GM18873 (cell line): Measurements from ENCODE around the gene AURKAIP1.

ENCODE experiments used
- ATAC-seq: cut with Tn5 transposase; IDR thresholded peaks from one replicate; pipeline ENCODE4 v1.9.1; 2021; ENCODE audit warnings: mild to moderate bottlenecking, moderate library complexity, moderate number of reproducible peaks; ENCODE audit not compliant: unreplicated experiment, low FRiP score

Gene AURKAIP1

DNA sequence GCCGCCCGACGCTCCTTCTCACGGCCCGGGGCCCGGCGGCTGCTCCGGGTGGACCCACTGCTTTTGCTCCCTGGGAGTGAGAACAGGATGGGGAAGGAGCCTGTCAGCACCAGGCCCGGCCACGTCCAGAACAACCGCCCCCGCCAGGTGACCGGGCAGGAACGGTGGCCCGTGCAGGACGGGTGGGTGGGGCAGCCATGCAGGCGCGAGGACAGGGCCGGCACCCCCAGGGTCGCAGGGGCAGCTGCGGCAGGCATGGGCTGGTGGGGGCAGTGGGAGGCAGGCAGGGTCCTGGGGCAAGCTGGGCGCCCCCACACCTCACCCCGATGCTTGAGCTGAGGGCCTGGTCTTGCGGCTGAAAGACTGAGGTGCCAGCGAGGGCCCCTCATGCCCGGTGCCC is 38.6 kb downstream of the AURKAIP1 start:
- ATAC-seq = no peak

DNA sequence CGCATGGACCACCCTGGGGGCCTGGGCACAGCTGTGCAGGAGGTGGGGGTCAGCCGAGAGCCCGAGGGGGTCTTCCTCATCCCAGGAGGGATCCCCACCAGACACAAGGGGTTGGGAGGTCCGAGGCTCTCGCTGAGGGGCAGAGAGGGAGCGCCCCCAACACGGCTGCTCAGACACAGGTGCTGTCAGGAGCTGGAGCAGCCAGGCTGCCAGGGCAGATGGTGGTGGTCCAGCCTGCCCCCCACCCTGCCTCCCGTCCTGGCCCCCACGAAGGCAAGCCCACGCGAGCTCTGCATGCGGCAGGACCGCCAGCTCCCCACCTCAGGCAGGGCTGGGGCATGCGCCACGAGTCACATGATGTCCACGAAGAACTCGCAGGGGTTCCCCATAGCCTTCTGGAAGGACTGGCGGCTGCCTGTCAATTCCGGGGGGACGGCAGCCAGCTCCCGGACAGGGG is 39.2 kb downstream of the AURKAIP1 start:
- no peak for ATAC-seq

- no peak for ATAC-seq
These were observed 39.7 kb downstream of the AURKAIP1 start for GRCh38 chr1:1335283-1335682.

- ATAC-seq = no peak
These were observed 40.2 kb downstream of the AURKAIP1 start for GRCh38 chr1:1334835-1335234.

DNA sequence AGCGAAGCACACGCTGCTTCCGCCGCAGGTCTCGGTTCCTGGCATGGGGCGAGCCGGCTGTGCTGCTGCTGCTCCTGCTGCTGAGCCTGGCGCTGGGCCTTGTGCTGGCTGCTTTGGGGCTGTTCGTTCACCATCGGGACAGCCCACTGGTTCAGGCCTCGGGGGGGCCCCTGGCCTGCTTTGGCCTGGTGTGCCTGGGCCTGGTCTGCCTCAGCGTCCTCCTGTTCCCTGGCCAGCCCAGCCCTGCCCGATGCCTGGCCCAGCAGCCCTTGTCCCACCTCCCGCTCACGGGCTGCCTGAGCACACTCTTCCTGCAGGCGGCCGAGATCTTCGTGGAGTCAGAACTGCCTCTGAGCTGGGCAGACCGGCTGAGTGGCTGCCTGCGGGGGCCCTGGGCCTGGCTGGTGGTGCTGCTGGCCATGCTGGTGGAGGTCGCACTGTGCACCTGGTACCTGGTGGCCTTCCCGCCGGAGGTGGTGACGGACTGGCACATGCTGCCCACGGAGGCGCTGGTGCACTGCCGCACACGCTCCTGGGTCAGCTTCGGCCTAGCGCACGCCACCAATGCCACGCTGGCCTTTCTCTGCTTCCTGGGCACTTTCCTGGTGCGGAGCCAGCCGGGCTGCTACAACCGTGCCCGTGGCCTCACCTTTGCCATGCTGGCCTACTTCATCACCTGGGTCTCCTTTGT is 41.3 kb downstream of the AURKAIP1 start:
- ATAC-seq = no peak

GRCh38 chr1:1332774-1333480 is 42.1 kb downstream of the AURKAIP1 start:
- no peak for ATAC-seq

DNA sequence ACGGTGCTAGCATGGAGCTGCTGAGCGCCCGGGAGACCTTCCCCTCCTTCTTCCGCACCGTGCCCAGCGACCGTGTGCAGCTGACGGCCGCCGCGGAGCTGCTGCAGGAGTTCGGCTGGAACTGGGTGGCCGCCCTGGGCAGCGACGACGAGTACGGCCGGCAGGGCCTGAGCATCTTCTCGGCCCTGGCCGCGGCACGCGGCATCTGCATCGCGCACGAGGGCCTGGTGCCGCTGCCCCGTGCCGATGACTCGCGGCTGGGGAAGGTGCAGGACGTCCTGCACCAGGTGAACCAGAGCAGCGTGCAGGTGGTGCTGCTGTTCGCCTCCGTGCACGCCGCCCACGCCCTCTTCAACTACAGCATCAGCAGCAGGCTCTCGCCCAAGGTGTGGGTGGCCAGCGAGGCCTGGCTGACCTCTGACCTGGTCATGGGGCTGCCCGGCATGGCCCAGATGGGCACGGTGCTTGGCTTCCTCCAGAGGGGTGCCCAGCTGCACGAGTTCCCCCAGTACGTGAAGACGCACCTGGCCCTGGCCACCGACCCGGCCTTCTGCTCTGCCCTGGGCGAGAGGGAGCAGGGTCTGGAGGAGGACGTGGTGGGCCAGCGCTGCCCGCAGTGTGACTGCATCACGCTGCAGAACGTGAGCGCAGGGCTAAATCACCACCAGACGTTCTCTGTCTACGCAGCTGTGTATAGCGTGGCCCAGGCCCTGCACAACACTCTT is 42.8 kb downstream of the AURKAIP1 start:
- no peak for ATAC-seq

GRCh38 chr1:1331068-1331965 is 43.7 kb downstream of the AURKAIP1 start, which contains the start of gene TAS1R3:
TAS1R3 (plus strand) TSS chr1:1331280; CDS start chr1:1331346, 66 bp downstream.
- no peak for ATAC-seq

- ATAC-seq = no peak
These were observed 44.5 kb downstream of the AURKAIP1 start for GRCh38 chr1:1330366-1331067.

GRCh38 chr1:1329304-1330210 is 45.5 kb downstream of the AURKAIP1 start:
- ATAC-seq = no peak

- ATAC-seq = no peak
These were observed 46.8 kb downstream of the AURKAIP1 start for GRCh38 chr1:1328254-1328653.

GRCh38 chr1:1327291-1327690 is 47.7 kb downstream of the AURKAIP1 start:
- ATAC-seq = no peak

DNA sequence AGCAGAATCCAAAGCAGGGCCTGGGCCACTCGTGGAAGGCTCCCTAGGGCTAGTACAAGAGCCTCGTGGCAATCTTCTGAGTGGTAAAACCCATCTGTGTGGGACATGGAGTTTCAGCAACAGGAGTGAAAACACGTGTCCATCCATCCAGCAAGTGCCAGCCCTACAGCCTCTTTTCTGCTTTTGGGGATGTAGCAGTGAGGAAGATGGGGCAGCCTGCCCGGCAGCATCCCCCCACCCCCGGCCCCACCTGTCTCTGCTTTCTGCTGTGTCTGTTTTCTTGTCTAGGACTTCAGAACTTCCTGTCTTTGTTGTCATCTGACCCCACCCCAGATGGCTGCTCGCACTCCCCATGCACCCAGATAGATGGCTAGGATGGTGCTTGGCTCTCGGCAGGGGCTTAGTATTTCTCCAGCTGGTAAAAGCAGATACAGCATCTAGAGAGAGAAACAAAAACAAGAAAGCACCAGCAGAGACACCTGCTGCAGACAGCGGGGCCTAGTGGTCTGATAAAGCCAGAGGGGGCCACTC is 48.9 kb downstream of the AURKAIP1 start:
- no peak for ATAC-seq

GRCh38 chr1:1325288-1326074 is 49.5 kb downstream of the AURKAIP1 start:
- no peak for ATAC-seq

- ATAC-seq = peak; percentile 66
These were observed 50.3 kb downstream of the AURKAIP1 start, which contains the start of the genes CPTP and INTS11 for GRCh38 chr1:1324524-1325287. CPTP (plus strand) TSS chr1:1324802; CDS start chr1:1326911, 2,109 bp downstream. INTS11 (minus strand) TSS chr1:1324660; CDS start chr1:1324608, 52 bp downstream.

- peak; percentile 21 for ATAC-seq
These were observed 50.9 kb downstream of the AURKAIP1 start for GRCh38 chr1:1324084-1324523.
